Immature natural killer cell (primary cell): ENCODE results near the gene RFX2. TPM values are rescaled to one million over a fixed set of nuclear protein-coding genes. Genes with fewer than 3 reads are reported as not detected.
"Not testable (repeated sequence)": the region's sequence is repeated elsewhere in the genome, so short reads cannot be mapped to it uniquely, and the experiment has no call there.

ENCODE experiments used
- DNase-seq, 3 donors: peaks; one replicate each; pipeline ENCODE4 v3.0.0; 2022; ENCODE audit warnings: mixed read lengths in 1 of 3
- H3K27ac Mint-ChIP-seq, 6 donors: one replicate each; pipeline ENCODE4 v1.8.0; 2020; ENCODE audit warnings: mixed read lengths in 6 of 6, mild to moderate bottlenecking in 5 of 6, inconsistent platforms in 4 of 6, moderate library complexity in 3 of 6
- H3K27me3 Mint-ChIP-seq, 3 donors: one replicate each; pipeline ENCODE4 v1.8.0; 2020 to 2021; ENCODE audit warnings: low read depth in 3 of 3, mild to moderate bottlenecking in 3 of 3, mixed read lengths in 3 of 3, moderate library complexity in 3 of 3, inconsistent platforms in 1 of 3
- H3K36me3 Mint-ChIP-seq, 3 donors: one replicate each; pipeline ENCODE4 v1.8.0; 2020; ENCODE audit warnings: mixed read lengths in 3 of 3, inconsistent platforms in 2 of 3, mild to moderate bottlenecking in 2 of 3
- H3K4me1 Mint-ChIP-seq, 2 donors: one replicate each; pipeline ENCODE4 v1.8.0; 2020; ENCODE audit warnings: inconsistent platforms in 2 of 2, mild to moderate bottlenecking in 2 of 2, mixed read lengths in 2 of 2, moderate library complexity in 1 of 2
- H3K4me3 Mint-ChIP-seq, 5 donors: one replicate each; pipeline ENCODE4 v1.8.0; 2020; ENCODE audit warnings: mild to moderate bottlenecking in 5 of 5, mixed read lengths in 5 of 5, inconsistent platforms in 3 of 5, moderate library complexity in 3 of 5
- H3K9me3 Mint-ChIP-seq, 6 donors: one replicate each; pipeline ENCODE4 v1.8.0; 2020; ENCODE audit warnings: mild to moderate bottlenecking in 6 of 6, mixed read lengths in 6 of 6, inconsistent platforms in 4 of 6, moderate library complexity in 3 of 6
- polyA plus RNA-seq, 3 donors: library from polyadenylated mRNA; unstranded; fragments of 300-500 nt; fragmentation: Illumina TruSeq; gene quantifications; one replicate each; pipeline ENCODE4 v1.2.3, GENCODE V29; 2021

Gene RFX2
- polyA plus RNA-seq, 3 donors from 2014 or later = 2.2 to 3.9 TPM; not detected in 1

GRCh38 chr19:6011206-6011605 is 99.1 kb downstream of the RFX2 start:
- no peak overlapping the region for H3K4me3 Mint-ChIP-seq
- H3K27ac Mint-ChIP-seq = no peak overlapping the region
- H3K27me3 Mint-ChIP-seq = peaks cover 0 to 1% (median 0%) of the 10 kb centered on the region in 3 donors
- H3K36me3 Mint-ChIP-seq = no peaks in the 10 kb centered on the region
- no peak for DNase-seq
- no peaks in the 10 kb centered on the region for H3K4me1 Mint-ChIP-seq
- H3K9me3 Mint-ChIP-seq = no peaks in the 10 kb centered on the region

- Mint-ChIP-seq H3K4me1 (no peaks in the 10 kb centered on the region), H3K27me3 (peaks cover 0 to 1% (median 0%) of the 10 kb centered on the region in 3 donors), H3K9me3 (no peaks in the 10 kb centered on the region), H3K27ac (no peak overlapping the region), H3K4me3 (no peak overlapping the region), H3K36me3 (no peaks in the 10 kb centered on the region)
- no peak for DNase-seq
Measured at GRCh38 chr19:6010107-6010506, 100.2 kb downstream of the RFX2 start.

- DNase-seq = no peak
- Mint-ChIP-seq H3K27ac (no peak overlapping the region), H3K9me3 (no peaks in the 10 kb centered on the region), H3K4me3 (no peak overlapping the region), H3K27me3 (peaks cover 0 to 1% (median 0%) of the 10 kb centered on the region in 3 donors), H3K4me1 (no peaks in the 10 kb centered on the region), H3K36me3 (no peaks in the 10 kb centered on the region)
Measured at GRCh38 chr19:6007866-6008265, 102.4 kb downstream of the RFX2 start.

GRCh38 chr19:6006896-6007295 is 103.4 kb downstream of the RFX2 start:
- H3K4me1 Mint-ChIP-seq = no peaks in the 10 kb centered on the region
- no peaks in the 10 kb centered on the region for H3K9me3 Mint-ChIP-seq

DNA sequence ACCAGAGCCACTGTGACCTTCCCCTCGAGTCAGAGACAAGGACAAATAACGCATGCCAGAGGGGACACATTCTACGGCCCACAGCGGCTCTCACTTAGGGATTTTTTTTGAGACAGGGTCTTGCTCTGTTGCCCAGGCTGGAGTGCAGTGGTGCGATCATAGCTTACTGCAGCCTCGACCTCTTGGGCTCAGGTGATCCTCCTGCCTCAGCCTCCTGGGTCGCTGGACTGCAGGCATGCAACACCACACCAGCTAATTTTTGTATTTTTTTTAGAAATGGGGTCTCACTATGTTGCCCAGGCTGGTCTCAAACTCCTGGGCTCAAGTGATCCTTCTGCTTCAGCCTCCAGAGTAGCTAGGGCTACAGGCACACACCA is 104.2 kb downstream of the RFX2 start:
- not testable (repeated sequence) for H3K9me3 Mint-ChIP-seq, H3K27ac Mint-ChIP-seq

More at GRCh38 chr19:6006896-6007295, 103.4 kb downstream of the RFX2 start:
- Mint-ChIP-seq H3K27me3 (peaks cover 0 to 1% (median 0%) of the 10 kb centered on the region in 3 donors), H3K27ac (no peak overlapping the region), H3K36me3 (no peaks in the 10 kb centered on the region), H3K4me3 (no peak overlapping the region)
- no peak for DNase-seq

GRCh38 chr19:6005321-6006069 is 104.8 kb downstream of the RFX2 start:
- Mint-ChIP-seq H3K36me3 (no peaks in the 10 kb centered on the region), H3K4me3 (no peak overlapping the region), H3K9me3 (no peaks in the 10 kb centered on the region), H3K27ac (no peak overlapping the region), H3K4me1 (no peaks in the 10 kb centered on the region), H3K27me3 (peaks cover 0 to 1% (median 0%) of the 10 kb centered on the region in 3 donors)
- no peak for DNase-seq

More for the DNA sequence above, 104.2 kb downstream of the RFX2 start:
- not testable (repeated sequence) for H3K36me3 Mint-ChIP-seq, DNase-seq, H3K4me3 Mint-ChIP-seq, H3K27me3 Mint-ChIP-seq, H3K4me1 Mint-ChIP-seq

DNA sequence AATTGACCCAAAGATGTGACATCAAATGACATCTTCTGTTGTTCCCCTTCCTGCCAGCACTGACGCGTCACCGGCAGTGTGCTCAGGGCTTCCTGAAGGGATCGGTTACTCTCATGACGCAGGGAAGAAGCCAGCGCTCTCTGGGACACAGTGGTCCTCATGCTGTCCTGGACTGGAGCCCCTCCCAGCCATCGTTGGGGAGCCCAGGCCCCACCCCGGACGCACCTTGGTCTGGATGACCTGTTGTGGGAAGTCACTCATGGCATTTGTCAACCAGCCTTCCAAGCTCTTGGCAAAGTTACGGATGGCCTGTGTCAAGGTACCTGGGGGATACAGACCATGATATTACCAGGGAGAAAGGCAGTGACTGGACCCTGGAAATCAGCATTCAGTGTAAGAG is 106.3 kb downstream of the RFX2 start:
- Mint-ChIP-seq H3K36me3 (peaks cover 0 to 4% (median 0%) of the 10 kb centered on the region in 3 donors), H3K4me3 (no peak overlapping the region), H3K4me1 (no peaks in the 10 kb centered on the region), H3K9me3 (no peaks in the 10 kb centered on the region), H3K27me3 (peaks cover 0 to 1% (median 0%) of the 10 kb centered on the region in 3 donors), H3K27ac (no peak overlapping the region)
- DNase-seq = no peak

DNA sequence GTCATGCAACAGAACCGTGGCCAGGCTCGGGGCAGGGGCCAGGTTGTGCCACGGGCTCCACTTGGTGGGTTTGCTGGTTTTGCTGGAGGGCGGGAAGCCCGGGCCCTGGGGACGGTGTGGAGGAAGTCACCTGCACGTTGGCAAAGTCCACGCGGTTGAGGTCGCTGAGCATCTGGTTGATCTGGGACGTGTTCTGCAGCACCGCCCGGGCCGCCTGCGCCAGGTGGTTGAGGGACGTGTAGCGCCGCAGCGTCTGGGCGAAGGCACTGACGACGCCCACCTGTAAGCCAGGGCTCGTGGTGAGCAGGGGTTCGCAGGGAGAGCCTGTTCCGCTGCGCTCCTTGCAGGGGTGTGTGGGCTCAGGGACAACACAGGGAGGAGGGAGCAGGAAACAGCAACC is 107.7 kb downstream of the RFX2 start:
- peaks cover 0 to 1% (median 0%) of the 10 kb centered on the region in 3 donors for H3K27me3 Mint-ChIP-seq
- no peak overlapping the region for H3K4me3 Mint-ChIP-seq
- H3K9me3 Mint-ChIP-seq = no peaks in the 10 kb centered on the region
- no peaks in the 10 kb centered on the region for H3K4me1 Mint-ChIP-seq
- DNase-seq = no peak
- H3K36me3 Mint-ChIP-seq = peaks cover 0 to 4% (median 0%) of the 10 kb centered on the region in 3 donors
- no peak overlapping the region for H3K27ac Mint-ChIP-seq

DNA sequence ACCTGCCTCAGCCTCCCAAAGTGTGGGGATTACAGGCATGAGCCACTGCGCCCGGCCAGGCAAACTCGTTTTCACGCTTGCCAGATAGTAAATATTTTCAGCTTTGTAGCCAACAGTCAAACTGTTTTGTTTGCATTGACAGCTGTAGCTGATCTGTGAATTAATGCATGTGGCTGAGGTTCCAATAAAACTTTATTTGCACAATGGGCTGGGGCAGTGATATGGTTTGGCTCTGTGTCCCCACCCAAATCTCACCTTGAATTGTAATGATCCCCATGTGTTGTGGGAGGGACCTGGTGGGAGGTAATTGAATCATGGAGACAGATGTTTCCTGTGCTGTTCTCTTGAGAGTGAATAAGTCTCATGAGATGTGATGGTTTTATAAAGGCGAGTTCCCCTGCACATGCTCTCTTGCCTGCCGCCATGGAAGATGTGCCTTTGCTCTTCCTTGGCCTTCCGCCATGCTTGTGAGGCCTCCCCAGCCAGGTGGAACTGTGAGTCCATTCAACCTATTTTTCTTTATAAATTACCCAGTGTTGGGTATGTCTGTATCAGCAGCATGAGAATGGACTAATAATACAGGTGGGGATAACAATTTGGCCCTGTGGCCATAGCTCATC is 110.0 kb downstream of the RFX2 start:
- no peak for DNase-seq
- Mint-ChIP-seq H3K9me3 (no peaks in the 10 kb centered on the region), H3K27me3 (no peaks in the 10 kb centered on the region), H3K36me3 (peaks cover 0 to 4% (median 0%) of the 10 kb centered on the region in 3 donors), H3K27ac (no peak overlapping the region), H3K4me3 (no peak overlapping the region), H3K4me1 (no peaks in the 10 kb centered on the region)

- Mint-ChIP-seq H3K4me3 (no peak overlapping the region), H3K9me3 (no peaks in the 10 kb centered on the region)
Measured at GRCh38 chr19:5999693-6000092, 110.6 kb downstream of the RFX2 start.

GRCh38 chr19:5997371-5997770 is 112.9 kb downstream of the RFX2 start:
- Mint-ChIP-seq H3K4me1 (no peaks in the 10 kb centered on the region), H3K4me3 (no peak overlapping the region), H3K27me3 (no peaks in the 10 kb centered on the region), H3K27ac (no peak overlapping the region), H3K36me3 (peaks cover 0 to 4% (median 0%) of the 10 kb centered on the region in 3 donors), H3K9me3 (no peaks in the 10 kb centered on the region)
- DNase-seq = no peak

More at GRCh38 chr19:5999693-6000092, 110.6 kb downstream of the RFX2 start:
- no peaks in the 10 kb centered on the region for H3K27me3 Mint-ChIP-seq
- peak overlapping the region in 1 of 6 donors; percentile 74 for H3K27ac Mint-ChIP-seq
- H3K36me3 Mint-ChIP-seq = peaks cover 0 to 4% (median 0%) of the 10 kb centered on the region in 3 donors
- no peaks in the 10 kb centered on the region for H3K4me1 Mint-ChIP-seq
- DNase-seq = no peak

GRCh38 chr19:5996623-5997320 is 113.5 kb downstream of the RFX2 start:
- Mint-ChIP-seq H3K4me1 (no peaks in the 10 kb centered on the region), H3K9me3 (no peaks in the 10 kb centered on the region), H3K36me3 (peaks cover 0 to 4% (median 0%) of the 10 kb centered on the region in 3 donors), H3K27me3 (no peaks in the 10 kb centered on the region), H3K4me3 (no peak overlapping the region), H3K27ac (no peak overlapping the region)
- no peak for DNase-seq

DNA sequence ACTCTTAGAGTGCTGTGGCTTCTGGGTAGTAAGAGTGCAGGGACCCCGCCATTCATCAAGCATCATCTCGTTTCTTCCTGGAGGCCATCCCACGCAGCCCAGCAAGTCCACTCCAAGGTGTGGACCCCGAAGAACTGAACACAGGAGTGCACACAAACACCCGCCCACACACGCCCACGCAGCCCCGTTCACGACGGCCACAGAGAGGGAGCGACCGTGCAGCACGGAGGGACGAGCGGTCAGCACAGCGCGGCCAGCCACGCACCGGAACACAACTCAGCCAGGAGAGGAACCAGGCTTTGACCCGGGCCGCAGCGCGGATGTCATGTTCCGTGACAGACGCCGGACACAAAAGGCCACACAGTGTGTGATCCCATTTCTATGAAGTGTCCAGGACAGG is 114.2 kb downstream of the RFX2 start:
- Mint-ChIP-seq H3K4me3 (no peak overlapping the region), H3K27ac (no peak overlapping the region), H3K36me3 (peaks cover 0 to 4% (median 0%) of the 10 kb centered on the region in 3 donors), H3K9me3 (no peaks in the 10 kb centered on the region), H3K27me3 (no peaks in the 10 kb centered on the region), H3K4me1 (no peaks in the 10 kb centered on the region)
- DNase-seq = no peak

- Mint-ChIP-seq H3K27me3 (no peaks in the 10 kb centered on the region), H3K4me3 (no peak overlapping the region), H3K36me3 (peaks cover 0 to 4% (median 0%) of the 10 kb centered on the region in 3 donors), H3K27ac (no peak overlapping the region), H3K9me3 (no peaks in the 10 kb centered on the region), H3K4me1 (no peaks in the 10 kb centered on the region)
- DNase-seq = no peak
Measured at GRCh38 chr19:5995606-5996005, 114.7 kb downstream of the RFX2 start.
